HepG2 (cell line): ENCODE data around the gene CD300LD.

Source experiments
- BRCA1 ChIP-seq: sonication (generic); formaldehyde crosslinking; IDR thresholded peaks from 2 replicates; pipeline ENCODE4 v1.4.0; 2020; ENCODE audit warnings: missing genetic modification reagents
- CENPX ChIP-seq: sonication (generic); formaldehyde crosslinking; IDR thresholded peaks from 2 replicates; pipeline ENCODE4 v1.9.0; 2021; ENCODE audit warnings: mild to moderate bottlenecking, missing genetic modification reagents, moderate library complexity
- GABPB1 ChIP-seq: IDR thresholded peaks from 2 replicates; pipeline ENCODE4 v1.6.1; 2016; ENCODE audit warnings: mild to moderate bottlenecking, missing genetic modification reagents, moderate library complexity, missing compliant biosample characterization
- HNRNPH1 ChIP-seq: fragments of 200-400 bp; formaldehyde crosslinking; optimal IDR thresholded peaks from 2 replicates; pipeline ENCODE3; 2017; ENCODE audit warnings: mild to moderate bottlenecking, low read depth, low read length
- KLF16 ChIP-seq, 2 experiments: sonication (generic) in 1 of 2; formaldehyde crosslinking in 1 of 2; IDR thresholded peaks; 2 replicates each; pipeline versions ENCODE4 v1.6.1 to v1.8.0; 2016 to 2023; ENCODE audit warnings: missing genetic modification reagents in 2 of 2, missing compliant biosample characterization in 1 of 2
- MEF2D ChIP-seq: sonication (generic); formaldehyde crosslinking; IDR thresholded peaks from 2 replicates; pipeline ENCODE4 v1.5.1; 2020; ENCODE audit warnings: mild to moderate bottlenecking, missing genetic modification reagents
- RFX5 ChIP-seq: IDR thresholded peaks from 2 replicates; pipeline ENCODE4 v1.6.1; 2011; ENCODE audit warnings: low read depth, low read length, improper control_type of control experiment
- RFXANK ChIP-seq: IDR thresholded peaks from 2 replicates; pipeline ENCODE4 v1.6.1; 2016
- ZFX ChIP-seq: sonication (generic); formaldehyde crosslinking; IDR thresholded peaks from 2 replicates; pipeline ENCODE4 v1.4.0; 2020; ENCODE audit warnings: mild to moderate bottlenecking, low read depth, missing genetic modification reagents, moderate library complexity
- ZNF101 ChIP-seq: sonication (generic); formaldehyde crosslinking; IDR thresholded peaks from 2 replicates; pipeline ENCODE4 v1.4.0; 2020; ENCODE audit warnings: mild to moderate bottlenecking, low read depth, missing genetic modification reagents, borderline replicate concordance
- ZNF317 ChIP-seq: sonication (generic); formaldehyde crosslinking; IDR thresholded peaks from 2 replicates; pipeline ENCODE4 v1.5.0; 2020; ENCODE audit warnings: mild to moderate bottlenecking, missing genetic modification reagents
- TF ChIP-seq, protein P1 (sequence below): sonication (generic); formaldehyde crosslinking; IDR thresholded peaks from 2 replicates; pipeline ENCODE4 v1.4.0; 2020; ENCODE audit warnings: mild to moderate bottlenecking, missing genetic modification reagents
- TF ChIP-seq, protein P2 (sequence below): sonication (generic); formaldehyde crosslinking; conservative IDR thresholded peaks from 2 replicates; pipeline ENCODE4 v1.4.0; 2020; ENCODE audit warnings: missing genetic modification reagents
- TF ChIP-seq, protein P3 (sequence below): sonication (generic); formaldehyde crosslinking; IDR thresholded peaks from 2 replicates; pipeline ENCODE4 v1.4.0; 2020; ENCODE audit warnings: missing genetic modification reagents

DNA sequence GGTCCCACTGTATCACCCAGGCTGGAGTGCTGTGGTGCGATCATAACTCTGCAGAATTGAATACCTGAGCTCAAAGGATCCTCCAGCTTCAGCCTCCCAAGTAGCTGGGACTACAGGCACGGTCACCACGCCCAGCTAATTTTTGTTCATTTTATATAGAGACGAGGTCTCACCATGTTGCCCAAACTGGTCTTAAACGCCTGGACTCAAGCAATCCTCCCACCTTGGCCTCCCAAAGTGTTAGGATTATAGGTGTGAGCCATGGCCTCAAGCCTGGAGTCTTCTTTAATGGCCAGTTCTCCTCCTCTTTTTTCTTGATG, 61.3 kb downstream of the CD300LD start:
- no peak for TF ChIP-seq ZFX
- TF ChIP-seq ZNF317 (CRISPR knock-in tag), result no peak
- no peak for TF ChIP-seq MEF2D (CRISPR knock-in tag)
- no peak for TF ChIP-seq BRCA1 (CRISPR knock-in tag)
- TF ChIP-seq ZNF101, result no peak
- no peak for TF ChIP-seq GABPB1
- TF ChIP-seq, protein P1, sequence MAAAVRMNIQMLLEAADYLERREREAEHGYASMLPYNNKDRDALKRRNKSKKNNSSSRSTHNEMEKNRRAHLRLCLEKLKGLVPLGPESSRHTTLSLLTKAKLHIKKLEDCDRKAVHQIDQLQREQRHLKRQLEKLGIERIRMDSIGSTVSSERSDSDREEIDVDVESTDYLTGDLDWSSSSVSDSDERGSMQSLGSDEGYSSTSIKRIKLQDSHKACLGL (CRISPR knock-in tag), result no peak
- TF ChIP-seq RFX5, result no peak
- TF ChIP-seq HNRNPH1, result no peak
- no peak for TF ChIP-seq RFXANK
- TF ChIP-seq KLF16 (CRISPR knock-in tag; IDR thresholded peaks at IDR 0.05), result no peak
- TF ChIP-seq CENPX (CRISPR knock-in tag), result no peak
- TF ChIP-seq, protein P2, sequence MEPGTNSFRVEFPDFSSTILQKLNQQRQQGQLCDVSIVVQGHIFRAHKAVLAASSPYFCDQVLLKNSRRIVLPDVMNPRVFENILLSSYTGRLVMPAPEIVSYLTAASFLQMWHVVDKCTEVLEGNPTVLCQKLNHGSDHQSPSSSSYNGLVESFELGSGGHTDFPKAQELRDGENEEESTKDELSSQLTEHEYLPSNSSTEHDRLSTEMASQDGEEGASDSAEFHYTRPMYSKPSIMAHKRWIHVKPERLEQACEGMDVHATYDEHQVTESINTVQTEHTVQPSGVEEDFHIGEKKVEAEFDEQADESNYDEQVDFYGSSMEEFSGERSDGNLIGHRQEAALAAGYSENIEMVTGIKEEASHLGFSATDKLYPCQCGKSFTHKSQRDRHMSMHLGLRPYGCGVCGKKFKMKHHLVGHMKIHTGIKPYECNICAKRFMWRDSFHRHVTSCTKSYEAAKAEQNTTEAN, result no peak
- TF ChIP-seq, protein P3, sequence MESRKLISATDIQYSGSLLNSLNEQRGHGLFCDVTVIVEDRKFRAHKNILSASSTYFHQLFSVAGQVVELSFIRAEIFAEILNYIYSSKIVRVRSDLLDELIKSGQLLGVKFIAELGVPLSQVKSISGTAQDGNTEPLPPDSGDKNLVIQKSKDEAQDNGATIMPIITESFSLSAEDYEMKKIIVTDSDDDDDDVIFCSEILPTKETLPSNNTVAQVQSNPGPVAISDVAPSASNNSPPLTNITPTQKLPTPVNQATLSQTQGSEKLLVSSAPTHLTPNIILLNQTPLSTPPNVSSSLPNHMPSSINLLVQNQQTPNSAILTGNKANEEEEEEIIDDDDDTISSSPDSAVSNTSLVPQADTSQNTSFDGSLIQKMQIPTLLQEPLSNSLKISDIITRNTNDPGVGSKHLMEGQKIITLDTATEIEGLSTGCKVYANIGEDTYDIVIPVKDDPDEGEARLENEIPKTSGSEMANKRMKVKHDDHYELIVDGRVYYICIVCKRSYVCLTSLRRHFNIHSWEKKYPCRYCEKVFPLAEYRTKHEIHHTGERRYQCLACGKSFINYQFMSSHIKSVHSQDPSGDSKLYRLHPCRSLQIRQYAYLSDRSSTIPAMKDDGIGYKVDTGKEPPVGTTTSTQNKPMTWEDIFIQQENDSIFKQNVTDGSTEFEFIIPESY, result no peak
